Heart left ventricle (tissue), 13 donors: ENCODE data around the gene HPSE.

Experiments
- POLR2A ChIP-seq, 2 donors: fragments of 450-650 bp; IDR thresholded peaks; one replicate each; pipeline ENCODE4 v1.6.1; 2017; ENCODE audit warnings: antibody characterized with exemption in 2 of 2, mild to moderate bottlenecking in 2 of 2, moderate library complexity in 2 of 2
- TF ChIP-seq, protein P1 (sequence below), 12 donors: fragments of 200-600 bp; sonication (generic) in 4 of 12; IDR thresholded peaks; one replicate each; pipeline versions ENCODE4 v1.5.0 to v1.8.0; 2018 to 2022; ENCODE audit warnings: antibody characterized with exemption in 12 of 12, mild to moderate bottlenecking in 5 of 12
- donor health status: ischemic (EF 13 %, LVEDD 7.1; RV severe dilation, severe dysfunction).
- donor health status: DM: no; HTN: yes; CAD: no.
- donor health status: DM: no; HTN: no; CAD: no.
- donor health status: ischemic (EF 25% LVEDD 6.9; RV normal size, moderate dysfunction).
- donor health status: ischemic (EF 25% LVEDD 5.7; RV mildly dilated, moderate dysfunction).
- donor health status: ischemic (EF 35%, LVEDD 5.7; RV mildly dilated, moderate dysfunction).
- donor health status: nonischemic (EF 11% LVEDD 7.7; RV severe dilation, severe dysfunction).
- donor health status: DM: yes; HTN: yes; CAD: no.
- donor health status: PGD.
- donor health status: ischemic (EF 29% LVEDD 5.4; RV normal size, mild dysfunction).
- donor health status: nonischemic (EF 23%, LVEDD 6.1; RV moderate dilation, normal function).

GRCh38 chr4:83252782-83253405, 81.8 kb downstream of the HPSE start:
- no peak for TF ChIP-seq POLR2A (IDR thresholded peaks at IDR 0.05)
- TF ChIP-seq, protein P1, sequence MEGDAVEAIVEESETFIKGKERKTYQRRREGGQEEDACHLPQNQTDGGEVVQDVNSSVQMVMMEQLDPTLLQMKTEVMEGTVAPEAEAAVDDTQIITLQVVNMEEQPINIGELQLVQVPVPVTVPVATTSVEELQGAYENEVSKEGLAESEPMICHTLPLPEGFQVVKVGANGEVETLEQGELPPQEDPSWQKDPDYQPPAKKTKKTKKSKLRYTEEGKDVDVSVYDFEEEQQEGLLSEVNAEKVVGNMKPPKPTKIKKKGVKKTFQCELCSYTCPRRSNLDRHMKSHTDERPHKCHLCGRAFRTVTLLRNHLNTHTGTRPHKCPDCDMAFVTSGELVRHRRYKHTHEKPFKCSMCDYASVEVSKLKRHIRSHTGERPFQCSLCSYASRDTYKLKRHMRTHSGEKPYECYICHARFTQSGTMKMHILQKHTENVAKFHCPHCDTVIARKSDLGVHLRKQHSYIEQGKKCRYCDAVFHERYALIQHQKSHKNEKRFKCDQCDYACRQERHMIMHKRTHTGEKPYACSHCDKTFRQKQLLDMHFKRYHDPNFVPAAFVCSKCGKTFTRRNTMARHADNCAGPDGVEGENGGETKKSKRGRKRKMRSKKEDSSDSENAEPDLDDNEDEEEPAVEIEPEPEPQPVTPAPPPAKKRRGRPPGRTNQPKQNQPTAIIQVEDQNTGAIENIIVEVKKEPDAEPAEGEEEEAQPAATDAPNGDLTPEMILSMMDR (IDR thresholded peaks at IDR 0.05): peak; percentile 24 to 72 (median 46)
